Cardiac muscle cell (in vitro differentiated cells and primary cell): ENCODE results near the gene CFAP46. TPM values are rescaled to one million over a fixed set of nuclear protein-coding genes. Genes with fewer than 3 reads are reported as not detected.

Experiments
- DNase-seq, 2 donors: peaks; one replicate each; pipeline versions ENCODE4 v3.0.0 to v3.0.0-alpha.2; 2010 to 2017; ENCODE audit warnings: low read depth in 1 of 2, low spot score in 1 of 2
- H3K27ac ChIP-seq: fragments of 200-600 bp; sonication (generic); 2 replicates; pipeline ENCODE4 v1.5.1; 2016
- H3K27me3 ChIP-seq: fragments of 200-600 bp; sonication (generic); 2 replicates; pipeline ENCODE4 v1.6.0; 2016; ENCODE audit warnings: control low read depth
- H3K36me3 ChIP-seq: fragments of 200-600 bp; sonication (generic); 2 replicates; pipeline ENCODE4 v1.5.1; 2016; ENCODE audit warnings: control low read depth
- H3K4me1 ChIP-seq: fragments of 200-600 bp; sonication (generic); 2 replicates; pipeline ENCODE4 v1.8.1; 2017; ENCODE audit warnings: low read depth, mild to moderate bottlenecking, mixed run types
- H3K4me3 ChIP-seq: fragments of 200-600 bp; sonication (generic); 2 replicates; pipeline ENCODE4 v1.5.1; 2016; ENCODE audit warnings: mild to moderate bottlenecking
- H3K9me3 ChIP-seq: fragments of 200-600 bp; sonication (generic); 2 replicates; pipeline ENCODE4 v1.5.1; 2017; ENCODE audit warnings: low read depth, mild to moderate bottlenecking, control low read depth
- CTCF ChIP-seq: IDR thresholded peaks from 2 replicates; pipeline ENCODE4 v1.5.1; 2012; ENCODE audit warnings: low read depth, mild to moderate bottlenecking, low read length
- polyA plus RNA-seq: library from polyadenylated mRNA; unstranded; fragments of >200 nt; fragmentation: Nextera tagmentation; extraction: Ambion mirVana; gene quantifications from 2 replicates; pipeline ENCODE4 v1.2.1, GENCODE V29; 2016
- total RNA-seq: library from RNA; depleted of rRNA; stranded (reverse); fragments of >200 nt; gene quantifications from 2 replicates; pipeline ENCODE4 v1.2.3, GENCODE V29; 2016

The CFAP46 gene
- total and polyA plus RNA-seq, 2 experiments from 2014 or later = 2.8 to 4.5 TPM

GRCh38 chr10:132914732-132915131 lies 27.6 kb downstream of the CFAP46 start:
- no peak for TF ChIP-seq CTCF
- DNase-seq = no peak
- Histone ChIP-seq H3K9me3 (no peaks in the 10 kb centered on the region), H3K36me3 (no peaks in the 10 kb centered on the region), H3K4me3 (no peak overlapping the region), H3K27ac (no peak overlapping the region), H3K27me3 (no peaks in the 10 kb centered on the region), H3K4me1 (no peaks in the 10 kb centered on the region)

- Histone ChIP-seq H3K27me3 (no peaks in the 10 kb centered on the region), H3K4me3 (no peak overlapping the region), H3K36me3 (no peaks in the 10 kb centered on the region), H3K4me1 (no peaks in the 10 kb centered on the region), H3K27ac (no peak overlapping the region), H3K9me3 (no peaks in the 10 kb centered on the region)
- DNase-seq = no peak
- no peak for TF ChIP-seq CTCF
Measured at GRCh38 chr10:132913559-132914115, 28.7 kb downstream of the CFAP46 start.

GRCh38 chr10:132912713-132913558 lies 29.4 kb downstream of the CFAP46 start:
- Histone ChIP-seq H3K27ac (no peak overlapping the region), H3K27me3 (no peaks in the 10 kb centered on the region), H3K4me3 (no peak overlapping the region), H3K36me3 (no peaks in the 10 kb centered on the region), H3K9me3 (no peaks in the 10 kb centered on the region), H3K4me1 (no peaks in the 10 kb centered on the region)
- DNase-seq = peak in 1 of 2 donors; percentile 44
- no peak for TF ChIP-seq CTCF

- DNase-seq = no peak
- no peaks in the 10 kb centered on the region for H3K9me3 ChIP-seq
- H3K27me3 ChIP-seq = no peaks in the 10 kb centered on the region
- H3K4me3 ChIP-seq = no peak overlapping the region
- no peak for TF ChIP-seq CTCF
- no peaks in the 10 kb centered on the region for H3K4me1 ChIP-seq
- H3K36me3 ChIP-seq = no peaks in the 10 kb centered on the region
- no peak overlapping the region for H3K27ac ChIP-seq
Measured at GRCh38 chr10:132912225-132912712, 30.1 kb downstream of the CFAP46 start.

GRCh38 chr10:132911786-132912097 lies 30.6 kb downstream of the CFAP46 start:
- Histone ChIP-seq H3K36me3 (no peaks in the 10 kb centered on the region), H3K27ac (no peak overlapping the region), H3K27me3 (no peaks in the 10 kb centered on the region), H3K9me3 (no peaks in the 10 kb centered on the region), H3K4me1 (no peaks in the 10 kb centered on the region), H3K4me3 (no peak overlapping the region)
- DNase-seq = no peak
- TF ChIP-seq CTCF = no peak
